A673 (cell line): Measurements from ENCODE around the gene ASIC3.
A peak's percentile ranks its signal among the peaks of the same experiment; 100 is the strongest.

Experiments used
- EZH2 ChIP-seq: fragments of 200-600 bp; sonication (generic); IDR thresholded peaks from 2 replicates; pipeline ENCODE4 v1.6.1; 2017; ENCODE audit warnings: borderline replicate concordance, low read depth, mild to moderate bottlenecking, mixed read lengths, antibody characterized with exemption, low read length; ENCODE audit not compliant: poor library complexity, severe bottlenecking
- TF ChIP-seq, protein P1 (sequence below): fragments of 300-800, 200-600 bp; sonication (generic); conservative IDR thresholded peaks from 2 replicates; pipeline ENCODE4 v1.5.1; 2017; ENCODE audit warnings: low read depth, mild to moderate bottlenecking, antibody characterized with exemption, low read length, moderate library complexity, mixed read lengths

DNA sequence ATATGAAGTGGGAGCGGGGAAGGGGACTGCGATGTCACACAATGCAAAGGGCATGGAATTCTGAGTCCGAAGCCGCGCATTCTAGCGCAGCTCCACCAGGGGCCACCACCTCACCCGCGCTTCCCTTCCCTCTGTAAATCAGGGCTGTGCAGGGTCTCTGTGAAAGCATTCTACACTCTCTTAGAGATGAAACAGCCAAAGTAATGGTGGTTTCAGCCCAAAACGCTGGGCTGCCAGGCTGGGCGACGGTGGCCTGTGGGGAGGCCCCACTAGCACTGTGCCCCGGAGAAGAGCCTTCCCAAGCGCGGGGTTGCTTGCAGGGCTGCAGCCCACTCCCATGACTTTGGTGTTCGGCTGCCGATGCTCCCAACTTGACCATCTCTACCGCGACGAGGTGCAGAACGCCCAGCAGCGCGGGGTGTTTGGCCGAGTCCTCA is 35.4 kb upstream of the ASIC3 start:
- TF ChIP-seq, protein P1, sequence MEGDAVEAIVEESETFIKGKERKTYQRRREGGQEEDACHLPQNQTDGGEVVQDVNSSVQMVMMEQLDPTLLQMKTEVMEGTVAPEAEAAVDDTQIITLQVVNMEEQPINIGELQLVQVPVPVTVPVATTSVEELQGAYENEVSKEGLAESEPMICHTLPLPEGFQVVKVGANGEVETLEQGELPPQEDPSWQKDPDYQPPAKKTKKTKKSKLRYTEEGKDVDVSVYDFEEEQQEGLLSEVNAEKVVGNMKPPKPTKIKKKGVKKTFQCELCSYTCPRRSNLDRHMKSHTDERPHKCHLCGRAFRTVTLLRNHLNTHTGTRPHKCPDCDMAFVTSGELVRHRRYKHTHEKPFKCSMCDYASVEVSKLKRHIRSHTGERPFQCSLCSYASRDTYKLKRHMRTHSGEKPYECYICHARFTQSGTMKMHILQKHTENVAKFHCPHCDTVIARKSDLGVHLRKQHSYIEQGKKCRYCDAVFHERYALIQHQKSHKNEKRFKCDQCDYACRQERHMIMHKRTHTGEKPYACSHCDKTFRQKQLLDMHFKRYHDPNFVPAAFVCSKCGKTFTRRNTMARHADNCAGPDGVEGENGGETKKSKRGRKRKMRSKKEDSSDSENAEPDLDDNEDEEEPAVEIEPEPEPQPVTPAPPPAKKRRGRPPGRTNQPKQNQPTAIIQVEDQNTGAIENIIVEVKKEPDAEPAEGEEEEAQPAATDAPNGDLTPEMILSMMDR: peak; percentile 74
- TF ChIP-seq EZH2: no peak
